HL-60 (cell line): ENCODE data around the gene NIN.

Experiments
- DNase-seq, 2 experiments: peaks; one replicate each; pipeline ENCODE4 v3.0.0-alpha.2; 2010 to 2020; ENCODE audit warnings: low read depth in 1 of 2, low spot score in 1 of 2
- H3K27ac ChIP-seq: fragments of 250-450 bp; sonication (Bioruptor Pico); replicated peaks from 2 replicates; pipeline ENCODE4 v1.5.1; 2020; ENCODE audit warnings: mild to moderate bottlenecking, moderate library complexity
- H3K27me3 ChIP-seq: fragments of 250-450 bp; sonication (Bioruptor Pico); 2 replicates; pipeline ENCODE4 v1.5.1; 2021; ENCODE audit warnings: mild to moderate bottlenecking, moderate library complexity; ENCODE audit not compliant: insufficient read depth, poor library complexity, severe bottlenecking
- H3K4me3 ChIP-seq: replicated peaks from 2 replicates; pipeline ENCODE4 v1.5.1; 2011; ENCODE audit warnings: mild to moderate bottlenecking, control low read depth, low read length; ENCODE audit not compliant: insufficient read depth
- GABPA ChIP-seq: IDR thresholded peaks from 2 replicates; pipeline ENCODE4 v1.6.1; 2012; ENCODE audit warnings: low read depth
- POLR2AphosphoS5 ChIP-seq: IDR thresholded peaks from 2 replicates; pipeline ENCODE4 v1.6.1; 2012; ENCODE audit warnings: low read depth
- SPI1 ChIP-seq: IDR thresholded peaks from 2 replicates; pipeline ENCODE4 v1.6.1; 2012; ENCODE audit warnings: low read depth, mild to moderate bottlenecking, borderline replicate concordance
- TF ChIP-seq, protein P1 (sequence below): IDR thresholded peaks from one replicate; pipeline ENCODE4 v1.5.1; 2011; ENCODE audit warnings: low read length, control low read depth, inconsistent platforms; ENCODE audit not compliant: insufficient read depth
- TF ChIP-seq, protein P2 (sequence below): IDR thresholded peaks from 2 replicates; pipeline ENCODE4 v1.6.1; 2012; ENCODE audit warnings: low read depth; ENCODE audit not compliant: insufficient replicate concordance

NIN gene

DNA sequence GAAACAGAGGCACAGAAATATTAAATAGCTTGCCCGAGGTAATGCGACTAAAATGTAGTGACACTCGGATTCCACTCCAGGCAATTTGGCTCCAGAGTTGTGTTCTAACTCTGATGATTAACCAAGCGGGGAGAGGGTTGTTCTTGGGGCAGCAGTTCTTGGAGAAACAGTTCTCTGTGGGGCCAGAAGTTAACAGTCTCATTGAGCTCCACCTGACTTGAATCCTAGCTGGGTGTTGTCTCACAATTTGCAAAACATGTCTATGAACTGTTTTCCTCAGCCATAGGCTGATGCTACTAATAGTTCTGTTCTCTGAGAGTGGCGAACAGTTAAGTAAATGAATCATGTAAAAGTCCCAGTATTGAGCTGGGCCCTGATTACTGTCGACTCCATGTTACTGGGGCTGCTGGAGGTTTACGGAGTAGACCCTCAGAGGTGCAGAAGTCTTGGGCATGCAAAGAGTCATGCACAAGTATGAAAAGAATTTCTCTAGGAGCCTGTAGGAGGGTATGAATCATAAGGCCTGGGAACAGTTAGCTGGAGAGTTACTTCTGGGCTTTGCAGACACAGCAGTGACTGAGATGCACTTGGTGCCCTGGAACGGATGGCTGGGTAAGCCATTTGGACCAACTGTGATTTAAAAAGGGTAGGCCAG, 15.4 kb upstream of the NIN start:
- no peak for DNase-seq
- TF ChIP-seq SPI1 (no peak), GABPA (no peak), POLR2AphosphoS5 (no peak)
- TF ChIP-seq, protein P1, sequence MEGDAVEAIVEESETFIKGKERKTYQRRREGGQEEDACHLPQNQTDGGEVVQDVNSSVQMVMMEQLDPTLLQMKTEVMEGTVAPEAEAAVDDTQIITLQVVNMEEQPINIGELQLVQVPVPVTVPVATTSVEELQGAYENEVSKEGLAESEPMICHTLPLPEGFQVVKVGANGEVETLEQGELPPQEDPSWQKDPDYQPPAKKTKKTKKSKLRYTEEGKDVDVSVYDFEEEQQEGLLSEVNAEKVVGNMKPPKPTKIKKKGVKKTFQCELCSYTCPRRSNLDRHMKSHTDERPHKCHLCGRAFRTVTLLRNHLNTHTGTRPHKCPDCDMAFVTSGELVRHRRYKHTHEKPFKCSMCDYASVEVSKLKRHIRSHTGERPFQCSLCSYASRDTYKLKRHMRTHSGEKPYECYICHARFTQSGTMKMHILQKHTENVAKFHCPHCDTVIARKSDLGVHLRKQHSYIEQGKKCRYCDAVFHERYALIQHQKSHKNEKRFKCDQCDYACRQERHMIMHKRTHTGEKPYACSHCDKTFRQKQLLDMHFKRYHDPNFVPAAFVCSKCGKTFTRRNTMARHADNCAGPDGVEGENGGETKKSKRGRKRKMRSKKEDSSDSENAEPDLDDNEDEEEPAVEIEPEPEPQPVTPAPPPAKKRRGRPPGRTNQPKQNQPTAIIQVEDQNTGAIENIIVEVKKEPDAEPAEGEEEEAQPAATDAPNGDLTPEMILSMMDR: no peak

DNA sequence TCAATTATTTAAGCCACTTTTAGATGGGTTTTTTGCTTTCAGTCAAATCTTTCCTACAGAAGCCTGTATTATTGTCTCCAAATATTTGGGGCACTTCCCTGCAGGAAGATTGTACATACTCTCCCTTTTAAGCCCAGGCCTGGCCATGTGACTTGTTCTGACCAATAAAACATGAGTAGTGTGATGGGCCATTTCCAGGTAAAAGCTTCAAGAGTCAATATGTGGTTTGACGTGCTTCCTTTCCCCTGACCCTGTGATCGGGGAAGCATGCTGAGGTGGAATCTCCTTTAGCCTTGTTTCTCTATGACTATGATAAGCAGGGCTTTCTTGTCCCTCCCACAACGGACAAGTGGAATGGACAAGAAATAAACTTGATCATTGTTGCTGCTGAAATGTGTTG, 14.2 kb upstream of the NIN start:
- Histone ChIP-seq H3K27ac (no peak overlapping the region), H3K27me3 (no peaks in the 10 kb centered on the region), H3K4me3 (no peak overlapping the region)
- no peak for DNase-seq
- TF ChIP-seq POLR2AphosphoS5 (no peak), GABPA (no peak), SPI1 (no peak)
- TF ChIP-seq, protein P2, sequence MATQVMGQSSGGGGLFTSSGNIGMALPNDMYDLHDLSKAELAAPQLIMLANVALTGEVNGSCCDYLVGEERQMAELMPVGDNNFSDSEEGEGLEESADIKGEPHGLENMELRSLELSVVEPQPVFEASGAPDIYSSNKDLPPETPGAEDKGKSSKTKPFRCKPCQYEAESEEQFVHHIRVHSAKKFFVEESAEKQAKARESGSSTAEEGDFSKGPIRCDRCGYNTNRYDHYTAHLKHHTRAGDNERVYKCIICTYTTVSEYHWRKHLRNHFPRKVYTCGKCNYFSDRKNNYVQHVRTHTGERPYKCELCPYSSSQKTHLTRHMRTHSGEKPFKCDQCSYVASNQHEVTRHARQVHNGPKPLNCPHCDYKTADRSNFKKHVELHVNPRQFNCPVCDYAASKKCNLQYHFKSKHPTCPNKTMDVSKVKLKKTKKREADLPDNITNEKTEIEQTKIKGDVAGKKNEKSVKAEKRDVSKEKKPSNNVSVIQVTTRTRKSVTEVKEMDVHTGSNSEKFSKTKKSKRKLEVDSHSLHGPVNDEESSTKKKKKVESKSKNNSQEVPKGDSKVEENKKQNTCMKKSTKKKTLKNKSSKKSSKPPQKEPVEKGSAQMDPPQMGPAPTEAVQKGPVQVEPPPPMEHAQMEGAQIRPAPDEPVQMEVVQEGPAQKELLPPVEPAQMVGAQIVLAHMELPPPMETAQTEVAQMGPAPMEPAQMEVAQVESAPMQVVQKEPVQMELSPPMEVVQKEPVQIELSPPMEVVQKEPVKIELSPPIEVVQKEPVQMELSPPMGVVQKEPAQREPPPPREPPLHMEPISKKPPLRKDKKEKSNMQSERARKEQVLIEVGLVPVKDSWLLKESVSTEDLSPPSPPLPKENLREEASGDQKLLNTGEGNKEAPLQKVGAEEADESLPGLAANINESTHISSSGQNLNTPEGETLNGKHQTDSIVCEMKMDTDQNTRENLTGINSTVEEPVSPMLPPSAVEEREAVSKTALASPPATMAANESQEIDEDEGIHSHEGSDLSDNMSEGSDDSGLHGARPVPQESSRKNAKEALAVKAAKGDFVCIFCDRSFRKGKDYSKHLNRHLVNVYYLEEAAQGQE: no peak
- TF ChIP-seq, protein P1: no peak

More for the DNA sequence above, 15.4 kb upstream of the NIN start:
- no peak overlapping the region for H3K27ac ChIP-seq
- H3K4me3 ChIP-seq: no peak overlapping the region
- H3K27me3 ChIP-seq: no peaks in the 10 kb centered on the region

DNA sequence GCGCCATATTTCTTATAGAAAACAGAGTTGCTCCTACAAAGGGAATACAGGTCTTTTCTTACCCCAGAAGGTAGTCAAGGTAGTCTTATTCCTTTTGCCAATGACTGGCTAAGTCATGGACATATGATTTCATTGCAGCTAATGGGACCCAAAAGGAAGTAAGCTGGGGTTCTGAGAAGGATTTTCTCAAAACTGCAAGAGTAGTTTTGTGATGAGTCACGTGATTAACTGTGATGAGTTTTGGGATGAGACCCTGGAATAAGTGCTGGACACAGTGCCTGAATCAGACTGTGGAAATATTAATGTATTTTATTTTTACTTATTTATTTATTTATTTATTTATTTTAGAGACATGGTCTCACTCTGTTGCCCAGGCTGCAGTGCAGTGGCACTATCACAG, 13.4 kb upstream of the NIN start:
- H3K27me3 ChIP-seq: no peaks in the 10 kb centered on the region
- TF ChIP-seq POLR2AphosphoS5: no peak
- TF ChIP-seq SPI1: no peak
- TF ChIP-seq, protein P2: no peak
- TF ChIP-seq, protein P1: no peak
- no peak for TF ChIP-seq GABPA
- no peak for DNase-seq
- H3K4me3 ChIP-seq: no peak overlapping the region
- no peak overlapping the region for H3K27ac ChIP-seq

DNA sequence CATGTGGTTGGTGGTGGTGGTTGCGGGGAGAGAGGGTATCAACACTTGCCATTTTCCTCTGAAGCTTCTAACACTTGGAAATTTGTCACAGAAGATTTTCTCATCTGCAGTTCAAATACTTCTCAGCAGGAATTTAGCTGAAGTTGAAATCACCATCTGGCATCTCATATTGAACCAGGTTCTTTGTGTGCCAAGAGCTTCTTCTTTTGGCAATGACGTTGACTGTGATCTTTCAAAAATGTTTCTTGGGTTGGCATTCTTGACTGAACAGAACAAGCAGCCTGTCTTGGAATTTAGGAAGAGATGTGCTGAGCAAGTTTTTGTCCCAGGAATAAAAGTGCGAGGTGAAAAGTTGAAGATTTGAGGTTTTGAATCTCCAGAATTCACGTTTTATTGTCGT, 8.7 kb upstream of the NIN start:
- Histone ChIP-seq H3K27me3 (no peaks in the 10 kb centered on the region), H3K27ac (no peak overlapping the region), H3K4me3 (no peak overlapping the region)
- DNase-seq: no peak
- no peak for TF ChIP-seq SPI1
- no peak for TF ChIP-seq POLR2AphosphoS5
- TF ChIP-seq, protein P2: no peak
- TF ChIP-seq, protein P1: no peak
